ENCODE measurements around the gene MYO3A.
"Not testable (repeated sequence)": the region's sequence is repeated elsewhere in the genome, so short reads cannot be mapped to it uniquely, and the experiment has no call there.

Gene MYO3A

DNA sequence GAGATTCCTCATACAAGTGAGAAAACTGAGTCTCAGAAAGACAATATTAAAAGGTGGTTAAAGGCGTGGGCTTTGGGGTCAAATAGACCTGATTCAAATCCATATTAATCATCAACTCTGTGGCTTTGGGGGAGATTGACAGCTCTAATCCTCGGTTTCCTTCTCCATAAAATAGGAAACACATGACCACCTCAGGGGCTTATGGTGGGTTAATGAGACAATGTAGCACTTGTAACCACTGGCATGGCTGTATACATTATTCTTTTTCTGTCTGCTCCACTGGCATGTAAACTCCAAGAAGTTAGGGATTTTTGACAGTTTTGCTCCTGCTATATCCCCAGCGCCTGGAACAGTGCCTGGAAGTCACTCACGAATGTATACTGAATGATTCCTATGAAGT, 161.8 kb downstream of the MYO3A start:
- Mint-ChIP-seq H3K27ac (no peak overlapping the region), H3K4me1 (no peaks in the 10 kb centered on the region), H3K4me3 (no peak overlapping the region), H3K9me3 (no peaks in the 10 kb centered on the region), H3K27me3 (no peaks in the 10 kb centered on the region), H3K36me3 (no peaks in the 10 kb centered on the region)

DNA sequence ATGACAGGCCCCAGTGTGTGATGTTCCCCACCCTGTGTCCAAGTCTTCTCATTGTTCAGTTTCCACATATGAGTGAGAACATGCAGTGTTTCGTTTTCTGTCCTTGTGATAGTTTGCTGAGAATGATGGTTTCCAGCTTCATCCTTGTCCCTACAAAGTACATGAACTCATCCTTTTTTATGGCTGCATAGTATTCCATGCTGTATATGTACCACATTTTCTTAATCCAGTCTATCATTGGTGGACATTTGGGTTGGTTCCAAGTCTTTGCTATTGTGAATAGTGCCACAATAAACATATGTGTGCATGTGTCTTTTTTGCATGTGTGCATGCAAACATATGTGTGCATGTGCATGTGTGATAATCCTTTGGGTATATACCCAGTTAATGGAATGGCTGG, 163.5 kb downstream of the MYO3A start:
- H3K4me3 Mint-ChIP-seq, H3K9me3 Mint-ChIP-seq, H3K36me3 Mint-ChIP-seq, H3K27ac Mint-ChIP-seq, H3K4me1 Mint-ChIP-seq, H3K27me3 Mint-ChIP-seq: not testable (repeated sequence)

DNA sequence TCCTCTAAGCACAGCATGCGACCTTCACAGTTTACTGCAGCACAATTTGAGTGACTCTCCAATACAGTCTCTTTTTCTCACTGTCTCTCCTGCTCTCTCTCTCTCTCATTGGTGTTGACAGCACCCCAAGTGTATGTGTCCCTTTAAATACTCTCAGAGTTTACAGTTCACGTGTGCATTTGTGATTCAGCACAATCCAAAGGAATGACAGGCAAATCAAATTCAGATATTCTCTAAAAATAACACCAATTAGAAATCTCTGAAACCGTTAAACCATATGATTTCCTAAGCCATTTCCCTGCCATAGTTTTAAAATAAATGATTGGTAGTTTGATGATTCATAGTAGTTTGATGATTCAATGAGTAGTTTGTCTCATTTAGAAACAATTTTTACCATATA, 178.5 kb downstream of the MYO3A start:
- Mint-ChIP-seq H3K4me1 (no peaks in the 10 kb centered on the region), H3K36me3 (no peaks in the 10 kb centered on the region), H3K4me3 (no peak overlapping the region), H3K9me3 (no peaks in the 10 kb centered on the region), H3K27ac (no peak overlapping the region), H3K27me3 (peaks cover 9% of the 10 kb centered on the region)

DNA sequence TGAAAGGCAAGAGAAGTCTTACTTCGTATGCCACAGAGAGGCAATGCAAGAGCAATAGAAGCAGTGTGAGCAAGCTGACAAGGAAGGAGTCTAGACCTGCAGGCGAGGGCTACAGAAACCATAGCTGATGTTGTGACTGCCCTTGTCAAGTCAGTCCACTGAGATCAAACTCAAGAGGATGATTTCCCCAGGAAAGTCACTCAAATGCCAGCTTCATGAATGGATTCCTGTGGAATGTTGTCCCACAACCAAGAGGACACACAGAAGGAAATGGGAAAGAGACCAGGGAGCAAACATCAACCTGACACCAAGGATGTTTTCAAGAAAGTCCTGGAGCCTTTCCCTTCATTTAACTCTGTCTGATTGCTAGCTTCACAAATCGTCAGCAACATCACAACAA, 204.6 kb downstream of the MYO3A start:
- no peaks in the 10 kb centered on the region for H3K4me1 Mint-ChIP-seq

DNA sequence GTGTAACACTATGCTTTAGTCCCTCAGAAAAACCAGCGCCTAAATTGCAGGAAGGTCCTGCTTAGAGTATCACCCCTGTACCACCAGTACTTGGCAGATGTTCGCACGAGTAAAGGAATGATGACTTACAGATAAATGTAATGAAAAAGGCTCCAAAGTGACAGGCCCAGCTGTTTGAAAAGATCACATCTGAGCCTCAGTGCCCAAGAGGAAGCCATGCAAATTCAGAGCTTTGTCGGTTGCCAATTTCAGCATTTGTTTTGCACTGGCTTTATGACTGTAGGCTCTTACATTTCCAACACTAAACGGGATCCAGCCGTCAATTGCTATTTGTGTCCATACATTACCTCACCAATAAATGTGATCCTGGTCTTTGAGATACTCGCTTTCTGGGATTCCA, 222.0 kb downstream of the MYO3A start:
- Mint-ChIP-seq H3K4me3 (no peak overlapping the region), H3K9me3 (no peaks in the 10 kb centered on the region), H3K36me3 (no peaks in the 10 kb centered on the region), H3K4me1 (no peaks in the 10 kb centered on the region), H3K27me3 (peaks cover 10% of the 10 kb centered on the region), H3K27ac (no peak overlapping the region)

More for the DNA sequence above, 204.6 kb downstream of the MYO3A start:
- no peaks in the 10 kb centered on the region for H3K36me3 Mint-ChIP-seq
- H3K4me3 Mint-ChIP-seq: no peak overlapping the region
- peaks cover 1% of the 10 kb centered on the region for H3K27me3 Mint-ChIP-seq
- peaks cover 6% of the 10 kb centered on the region for H3K9me3 Mint-ChIP-seq
- H3K27ac Mint-ChIP-seq: no peak overlapping the region

DNA sequence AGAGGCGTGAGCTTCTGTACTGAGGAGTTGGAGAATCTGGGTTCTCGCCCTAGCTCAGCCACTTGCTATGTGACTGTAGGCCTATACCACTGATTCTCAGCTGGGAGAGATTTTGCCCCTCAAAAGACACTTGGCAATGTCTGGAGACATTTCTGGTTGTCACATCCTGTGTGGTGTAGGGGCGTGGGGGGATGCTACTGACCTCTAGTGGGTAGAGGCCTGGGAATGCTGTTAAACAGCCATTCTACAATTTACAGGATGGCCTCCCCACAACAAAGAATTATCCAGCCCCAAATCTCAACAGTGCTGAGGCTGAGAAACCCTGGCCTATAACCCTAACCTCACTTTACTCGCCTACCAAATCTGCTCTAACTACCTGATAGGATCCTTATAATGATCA, 223.7 kb downstream of the MYO3A start:
- no peaks in the 10 kb centered on the region for H3K4me1 Mint-ChIP-seq
- H3K4me3 Mint-ChIP-seq: no peak overlapping the region
- no peak overlapping the region for H3K27ac Mint-ChIP-seq
- H3K9me3 Mint-ChIP-seq: no peaks in the 10 kb centered on the region
- H3K27me3 Mint-ChIP-seq: peaks cover 10% of the 10 kb centered on the region
- no peaks in the 10 kb centered on the region for H3K36me3 Mint-ChIP-seq

DNA sequence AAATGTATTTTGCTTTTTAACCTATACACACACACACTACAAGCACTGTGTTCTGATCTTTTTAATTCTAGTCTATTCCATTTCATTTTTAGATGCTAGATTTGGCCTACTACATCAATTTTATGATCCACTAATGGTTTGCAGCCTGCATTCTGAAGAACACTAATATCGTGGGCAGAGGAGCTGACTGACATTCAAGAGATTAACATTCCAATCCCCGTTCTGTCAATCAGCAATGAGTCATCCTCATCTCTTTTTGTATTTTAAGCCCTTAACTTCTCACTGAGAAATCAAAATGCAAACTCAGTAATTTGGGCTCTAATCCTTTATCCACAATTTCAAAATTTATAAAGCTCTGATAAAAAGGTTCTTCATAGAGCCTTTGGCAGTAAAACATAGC, 235.4 kb downstream of the MYO3A start:
- Mint-ChIP-seq H3K36me3 (no peaks in the 10 kb centered on the region), H3K27ac (no peak overlapping the region), H3K9me3 (no peaks in the 10 kb centered on the region), H3K4me3 (no peak overlapping the region), H3K4me1 (no peaks in the 10 kb centered on the region), H3K27me3 (peaks cover 5% of the 10 kb centered on the region)

DNA sequence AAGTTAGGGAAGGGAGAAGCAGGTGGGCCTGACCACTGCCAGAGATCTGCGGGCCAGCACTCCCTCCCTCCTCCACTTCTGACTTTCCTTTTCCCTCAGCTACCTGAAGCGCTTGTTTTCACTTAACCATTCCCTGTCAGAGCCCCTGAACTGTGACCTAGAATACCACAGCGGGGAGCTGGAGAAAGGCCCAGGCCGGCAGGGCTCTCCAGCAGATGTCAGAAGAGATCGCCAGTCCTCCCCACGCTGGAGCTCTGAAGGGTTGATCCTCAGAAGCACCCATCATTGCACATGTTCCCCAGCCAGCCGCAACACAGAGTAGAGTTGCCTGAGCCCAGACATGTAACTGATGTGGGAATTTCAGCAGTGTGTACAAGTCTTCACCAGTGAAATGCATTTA, 238.1 kb downstream of the MYO3A start:
- Mint-ChIP-seq H3K4me1 (no peaks in the 10 kb centered on the region), H3K36me3 (no peaks in the 10 kb centered on the region), H3K9me3 (no peaks in the 10 kb centered on the region), H3K4me3 (no peak overlapping the region), H3K27ac (no peak overlapping the region), H3K27me3 (peaks cover 8% of the 10 kb centered on the region)

DNA sequence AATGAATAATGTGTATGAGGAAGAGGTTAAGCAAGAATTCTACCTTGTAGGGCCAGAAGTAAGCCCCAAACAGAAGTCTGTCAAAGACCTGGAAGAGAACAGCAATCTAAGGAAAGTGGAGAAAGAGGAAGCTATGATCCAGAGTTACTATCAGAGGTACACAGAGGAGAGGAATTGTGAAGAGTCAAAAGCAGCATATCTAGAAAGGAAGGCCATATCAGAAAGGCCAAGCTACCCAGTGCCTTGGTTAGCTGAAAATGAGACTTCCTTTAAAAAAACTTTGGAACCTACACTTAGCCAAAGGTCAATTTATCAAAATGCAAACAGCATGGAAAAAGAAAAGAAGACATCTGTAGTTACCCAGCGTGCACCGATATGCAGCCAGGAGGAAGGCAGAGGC, 239.8 kb downstream of the MYO3A start:
- Mint-ChIP-seq H3K4me3 (no peak overlapping the region), H3K9me3 (no peaks in the 10 kb centered on the region), H3K27me3 (peaks cover 8% of the 10 kb centered on the region), H3K4me1 (no peaks in the 10 kb centered on the region), H3K27ac (no peak overlapping the region), H3K36me3 (no peaks in the 10 kb centered on the region)

DNA sequence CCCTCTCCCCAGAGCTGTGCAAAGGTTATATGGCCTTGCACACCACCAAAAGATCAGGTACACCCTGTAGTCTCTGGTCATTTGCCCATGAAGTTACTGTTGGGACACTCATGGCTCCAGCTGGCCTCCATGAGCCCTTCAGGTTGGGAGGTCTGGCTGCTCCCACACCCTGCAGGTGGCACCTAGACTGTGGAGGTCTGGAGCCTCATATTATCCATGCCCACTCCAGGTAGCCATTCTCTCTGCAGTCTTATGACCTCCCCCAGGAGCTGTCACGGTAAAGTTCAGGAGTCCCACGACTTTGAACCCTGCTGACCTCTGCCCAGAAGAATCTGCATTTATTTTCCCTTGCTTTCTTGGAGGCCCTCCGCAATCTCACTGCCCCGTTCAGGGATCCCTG, 243.3 kb downstream of the MYO3A start:
- Mint-ChIP-seq H3K27ac (no peak overlapping the region), H3K27me3 (peaks cover 9% of the 10 kb centered on the region), H3K4me3 (no peak overlapping the region), H3K4me1 (no peaks in the 10 kb centered on the region), H3K36me3 (no peaks in the 10 kb centered on the region), H3K9me3 (no peaks in the 10 kb centered on the region)

DNA sequence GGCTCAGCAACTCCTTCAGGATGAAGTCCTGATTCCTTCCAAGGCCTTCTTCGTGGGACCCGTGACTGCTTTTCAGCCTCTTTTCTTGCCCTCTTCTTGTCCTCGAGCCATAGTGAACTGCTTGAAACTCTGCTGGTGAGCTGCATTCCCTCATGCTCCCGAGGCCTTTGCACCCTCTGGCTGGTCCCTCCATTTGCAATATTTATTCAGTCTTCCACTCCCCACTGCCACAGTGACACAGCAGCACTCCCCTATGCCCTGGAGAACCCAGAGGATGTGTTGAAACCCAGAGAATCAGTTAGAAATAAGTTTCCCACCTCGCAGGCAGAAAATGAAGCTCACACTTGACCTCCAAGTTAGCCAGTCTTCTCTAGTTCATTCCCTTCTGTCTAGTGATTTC, 260.2 kb downstream of the MYO3A start:
- Mint-ChIP-seq H3K4me3 (no peak overlapping the region), H3K4me1 (peaks cover 4% of the 10 kb centered on the region), H3K27me3 (peaks cover 2% of the 10 kb centered on the region), H3K36me3 (no peaks in the 10 kb centered on the region), H3K27ac (no peak overlapping the region), H3K9me3 (no peaks in the 10 kb centered on the region)

DNA sequence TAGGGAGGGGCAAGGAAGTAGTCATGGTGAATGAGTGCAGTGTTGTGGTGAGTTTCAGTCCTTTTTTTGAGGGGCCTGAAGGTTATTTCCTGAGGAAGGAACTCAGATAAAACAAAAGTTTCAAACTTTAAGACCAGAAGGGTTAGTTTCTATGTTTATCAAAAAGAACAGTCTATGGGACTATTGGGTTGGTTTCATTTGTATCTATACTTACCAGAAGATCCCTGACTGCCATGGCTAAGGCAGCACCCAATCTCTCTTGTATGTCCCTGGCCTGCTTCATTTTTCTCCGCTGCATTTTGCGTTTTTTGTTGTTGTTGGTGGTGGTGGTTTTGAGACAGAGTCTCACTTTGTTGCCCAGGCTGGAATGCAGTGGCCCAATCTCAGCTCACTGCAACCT, 263.2 kb downstream of the MYO3A start:
- Mint-ChIP-seq H3K4me1 (peaks cover 4% of the 10 kb centered on the region), H3K9me3 (no peaks in the 10 kb centered on the region), H3K4me3 (no peak overlapping the region), H3K36me3 (no peaks in the 10 kb centered on the region), H3K27me3 (peaks cover 2% of the 10 kb centered on the region), H3K27ac (no peak overlapping the region)

DNA sequence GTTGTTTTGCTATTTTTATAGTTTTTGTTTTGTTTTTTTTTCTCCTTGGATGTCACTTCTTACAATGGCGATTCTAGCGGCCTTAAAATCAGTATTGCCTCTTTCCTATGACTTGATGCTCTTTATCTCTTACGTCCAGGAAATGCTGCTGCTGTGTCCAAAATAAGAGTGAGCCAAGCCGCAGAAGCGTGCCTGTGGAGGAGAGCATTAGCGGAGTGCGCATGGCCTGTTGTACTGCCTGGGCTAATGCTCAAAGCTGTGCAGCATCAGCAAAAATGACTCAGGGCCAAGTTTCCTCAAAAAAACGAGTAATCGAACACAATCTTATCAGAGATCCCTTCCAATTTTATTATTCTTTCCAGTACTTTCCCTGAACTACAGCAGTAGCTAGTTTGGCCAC, 264.1 kb downstream of the MYO3A start:
- Mint-ChIP-seq H3K9me3 (no peaks in the 10 kb centered on the region), H3K36me3 (no peaks in the 10 kb centered on the region), H3K4me3 (no peak overlapping the region), H3K27me3 (peaks cover 2% of the 10 kb centered on the region), H3K4me1 (peaks cover 4% of the 10 kb centered on the region), H3K27ac (no peak overlapping the region)

DNA sequence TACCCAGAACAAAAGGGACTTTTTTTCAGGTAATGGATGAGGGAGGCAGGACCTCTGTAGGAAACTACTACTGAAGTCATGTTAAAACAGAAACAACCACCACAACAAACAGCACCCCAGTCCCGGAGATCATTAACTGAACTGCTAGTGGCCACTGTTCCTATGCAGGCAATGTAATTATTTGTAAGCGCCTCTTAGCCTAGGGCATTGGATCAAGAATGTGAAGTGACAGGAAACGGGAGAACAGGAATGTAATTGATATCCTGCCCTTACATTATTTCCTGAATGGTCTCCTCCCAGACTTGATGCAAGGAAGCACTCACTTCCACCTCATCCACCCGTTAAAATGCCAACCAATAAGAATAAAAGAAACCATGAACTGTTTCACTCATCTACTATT, 265.8 kb downstream of the MYO3A start:
- Mint-ChIP-seq H3K9me3 (no peaks in the 10 kb centered on the region), H3K4me3 (no peak overlapping the region), H3K4me1 (peaks cover 4% of the 10 kb centered on the region), H3K27me3 (peaks cover 4% of the 10 kb centered on the region), H3K27ac (no peak overlapping the region), H3K36me3 (no peaks in the 10 kb centered on the region)

DNA sequence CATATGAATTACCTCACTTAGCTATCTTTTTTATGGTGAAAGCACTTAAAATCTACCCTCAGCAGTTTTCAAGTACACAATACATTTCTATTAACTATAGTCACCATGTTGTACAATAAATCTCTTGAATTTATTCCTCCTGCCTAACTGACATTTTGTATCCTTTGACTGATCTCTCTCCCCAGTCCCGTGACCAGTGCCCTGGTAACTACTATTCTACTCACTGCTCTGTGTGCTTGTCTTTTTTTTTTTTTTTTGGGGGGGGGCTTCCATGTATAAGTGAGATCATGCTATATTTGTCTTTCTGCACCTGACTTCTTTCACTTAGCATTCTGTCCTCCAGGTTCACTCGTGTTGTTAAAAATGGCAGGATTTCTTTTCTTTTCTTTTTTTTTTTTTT, 271.2 kb downstream of the MYO3A start:
- Mint-ChIP-seq H3K27ac (no peak overlapping the region), H3K4me3 (no peak overlapping the region), H3K27me3 (peaks cover 6% of the 10 kb centered on the region), H3K9me3 (no peaks in the 10 kb centered on the region), H3K36me3 (no peaks in the 10 kb centered on the region), H3K4me1 (no peaks in the 10 kb centered on the region)

DNA sequence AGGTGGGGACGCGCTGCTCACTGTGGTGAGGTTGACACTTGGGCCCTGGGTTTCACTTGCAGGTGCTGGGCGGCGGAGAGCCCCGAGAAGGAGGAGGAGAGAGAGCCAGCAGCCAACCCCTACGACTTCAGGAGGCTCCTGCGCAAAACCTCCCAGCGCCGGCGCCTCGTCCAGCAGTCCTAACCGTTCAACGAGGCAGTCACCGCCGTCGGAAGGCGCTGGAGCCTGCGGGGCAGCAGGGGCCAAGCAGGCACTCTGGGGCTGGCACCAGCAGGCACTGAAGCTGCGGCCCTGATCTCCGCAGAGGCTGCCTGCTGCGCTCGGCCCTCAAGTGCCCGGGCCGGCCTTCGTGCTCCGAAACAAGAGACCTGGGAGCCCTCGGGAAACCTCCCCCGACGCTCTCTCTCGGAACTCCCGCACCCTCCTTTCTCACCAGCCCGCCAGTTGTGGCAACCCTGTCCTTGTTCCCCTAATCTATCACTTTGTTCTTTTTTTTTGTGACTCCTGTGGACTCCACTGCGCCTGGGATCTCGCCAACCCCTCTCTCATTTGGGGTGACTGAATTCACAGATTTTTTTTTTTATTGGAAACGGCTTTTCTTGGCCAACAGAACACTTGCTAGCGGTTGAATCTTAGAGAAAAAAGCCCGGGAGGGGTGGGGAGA, 277.9 kb downstream of the MYO3A start:
- peaks cover 21% of the 10 kb centered on the region for H3K4me1 Mint-ChIP-seq
- peaks cover 35% of the 10 kb centered on the region for H3K27me3 Mint-ChIP-seq
- H3K27ac Mint-ChIP-seq: no peak overlapping the region
- H3K9me3 Mint-ChIP-seq: no peaks in the 10 kb centered on the region
- H3K36me3 Mint-ChIP-seq: no peaks in the 10 kb centered on the region
- no peak overlapping the region for H3K4me3 Mint-ChIP-seq

DNA sequence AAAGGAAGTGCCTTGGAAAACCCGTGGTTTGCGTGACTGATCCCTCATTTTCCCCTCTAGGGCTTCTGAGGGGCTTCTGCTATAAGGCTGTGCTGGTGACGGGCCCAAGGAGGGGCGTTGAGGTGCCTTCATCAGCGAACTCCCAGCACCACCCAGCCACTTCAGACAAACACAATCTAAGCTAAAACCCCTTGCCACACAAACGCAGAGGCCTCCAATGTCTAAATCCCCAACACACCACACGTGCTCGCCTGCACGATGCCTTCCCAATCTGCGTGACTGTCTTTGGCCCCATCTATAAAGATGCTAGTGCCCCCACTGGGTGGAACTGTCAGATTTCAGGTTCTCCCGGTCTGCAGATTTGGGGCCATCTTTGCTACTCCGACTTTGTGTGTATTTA, 278.5 kb downstream of the MYO3A start:
- peaks cover 39% of the 10 kb centered on the region for H3K27me3 Mint-ChIP-seq

More for the DNA sequence above, 278.5 kb downstream of the MYO3A start:
- Mint-ChIP-seq H3K4me3 (no peak overlapping the region), H3K9me3 (no peaks in the 10 kb centered on the region), H3K36me3 (no peaks in the 10 kb centered on the region), H3K27ac (no peak overlapping the region), H3K4me1 (peaks cover 23% of the 10 kb centered on the region)
